ENCODE measurements around the gene PPP1R8. TPM values are rescaled to one million over a fixed set of nuclear protein-coding genes. Genes with fewer than 3 reads are reported as not detected.

The PPP1R8 gene
- total RNA-seq: 10 to 100 TPM; 20.7 to 63.5 (median 30.9) TPM
- 10 to 100 TPM; 16.9 to 45.0 (median 19.6) TPM for polyA plus RNA-seq
- long read RNA-seq, donor 1, transcript PPP1R8-202 (7 exons, 2,344 nt): major isoform, 6 of 6 reads
- long read RNA-seq, donor 1, partial matches to known transcripts: 0 of 6 reads
- long read RNA-seq, donor 1, other reads (novel, unspliced or antisense): 0 of 6 reads
- long read RNA-seq, donor 2, partial matches to known transcripts: 0 of 1 reads
- long read RNA-seq, donor 2, other reads (novel, unspliced or antisense): 0 of 1 reads
- long read RNA-seq, donor 3, transcript PPP1R8-202 (7 exons, 2,344 nt): major isoform, 6 of 6 reads
- long read RNA-seq, donor 3, partial matches to known transcripts: 0 of 6 reads
- long read RNA-seq, donor 3, other reads (novel, unspliced or antisense): 0 of 6 reads
- long read RNA-seq, donor 4, partial matches to known transcripts: 0 of 1 reads
- long read RNA-seq, donor 4, other reads (novel, unspliced or antisense): 1 of 1 reads
- long read RNA-seq, donor 5, partial matches to known transcripts: 1 of 3 reads
- long read RNA-seq, donor 5, other reads (novel, unspliced or antisense): 0 of 3 reads
- long read RNA-seq, donor 6, partial matches to known transcripts: 0 of 2 reads
- long read RNA-seq, donor 6, other reads (novel, unspliced or antisense): 1 of 2 reads
- long read RNA-seq, donor 7, partial matches to known transcripts: 0 of 2 reads
- long read RNA-seq, donor 7, other reads (novel, unspliced or antisense): 0 of 2 reads
- long read RNA-seq, donor 8, transcript PPP1R8-202 (7 exons, 2,344 nt): major isoform, 12 of 12 reads
- long read RNA-seq, donor 8, partial matches to known transcripts: 0 of 12 reads
- long read RNA-seq, donor 8, other reads (novel, unspliced or antisense): 0 of 12 reads
- long read RNA-seq, donor 9, transcript PPP1R8-202 (7 exons, 2,344 nt): major isoform, 7 of 7 reads
- long read RNA-seq, donor 9, partial matches to known transcripts: 0 of 7 reads
- long read RNA-seq, donor 9, other reads (novel, unspliced or antisense): 0 of 7 reads
- long read RNA-seq, donor 10, transcript PPP1R8-202 (7 exons, 2,344 nt): major isoform, 6 of 6 reads
- long read RNA-seq, donor 10, partial matches to known transcripts: 0 of 6 reads
- long read RNA-seq, donor 10, other reads (novel, unspliced or antisense): 0 of 6 reads

GRCh38 chr1:27830621-27831440 is at the start of gene PPP1R8:
PPP1R8 (plus strand) TSS chr1:27830782; CDS start chr1:27830836, 54 bp downstream.
- no peaks in the 10 kb centered on the region for H3K9me3 ChIP-seq (replicated peaks in 1 of 3)
- peak within 1 kb of the TSS; percentile 77 to 93 (median 84) for H3K27ac ChIP-seq
- H3K27me3 ChIP-seq: no peaks in the 10 kb centered on the region
- no peaks in the 10 kb centered on the region for H3K36me3 ChIP-seq (replicated peaks in 1 of 2)
- peak; percentile 92 to 96 (median 94) for DNase-seq
- WGBS, 4 donors: 0% methylated on average over 24 to 60 of the region's 60 CpGs
- no peak for TF ChIP-seq CTCF (IDR thresholded peaks at IDR 0.05)
- peak; percentile 27 to 81 for TF ChIP-seq POLR2A (IDR thresholded peaks at IDR 0.05)
- intact Hi-C loops (cut with DNase I): no loop called here
- peak within 1 kb of the TSS; percentile 64 to 96 (median 82) for H3K4me3 ChIP-seq
- H3K4me1 ChIP-seq (replicated peaks in 1 of 2): peaks cover 4 to 15% of the 10 kb centered on the region in 2 donors

GRCh38 chr1:27782950-27783349 is 47.6 kb upstream of the PPP1R8 start:
- H3K4me3 ChIP-seq: no peak overlapping the region
- TF ChIP-seq CTCF (IDR thresholded peaks at IDR 0.05) (no peak), POLR2A (IDR thresholded peaks at IDR 0.05) (no peak)
- no peaks in the 10 kb centered on the region for H3K36me3 ChIP-seq (replicated peaks in 1 of 2)
- WGBS, 4 donors: 93 to 95% (median 94%) methylated on average over 3 of the region's 3 CpGs
- no peaks in the 10 kb centered on the region for H3K9me3 ChIP-seq (replicated peaks in 1 of 3)
- H3K27ac ChIP-seq: peak overlapping the region in 1 of 5 donors; percentile 8
- peaks cover 4 to 25% of the 10 kb centered on the region in 2 donors for H3K4me1 ChIP-seq (replicated peaks in 1 of 2)
- DNase-seq: no peak
- no peaks in the 10 kb centered on the region for H3K27me3 ChIP-seq
- intact Hi-C loops (cut with DNase I): no loop called here

GRCh38 chr1:27784700-27785099 is 45.9 kb upstream of the PPP1R8 start:
- H3K27ac ChIP-seq: no peak overlapping the region
- no peaks in the 10 kb centered on the region for H3K36me3 ChIP-seq (replicated peaks in 1 of 2)
- no peak for TF ChIP-seq POLR2A (IDR thresholded peaks at IDR 0.05)
- no peak for TF ChIP-seq CTCF (IDR thresholded peaks at IDR 0.05)
- DNase-seq: no peak
- intact Hi-C loops (cut with DNase I): no loop called here
- no peaks in the 10 kb centered on the region for H3K27me3 ChIP-seq
- H3K4me1 ChIP-seq (replicated peaks in 1 of 2): peaks cover 17 to 43% of the 10 kb centered on the region in 2 donors
- no peaks in the 10 kb centered on the region for H3K9me3 ChIP-seq (replicated peaks in 1 of 3)
- H3K4me3 ChIP-seq: no peak overlapping the region
- 93 to 100% (median 100%) methylated on average over 1 of the region's 1 CpG for WGBS, 4 donors

All from adrenal gland (tissue), 19 donors.